ENCODE data around the gene RSU1. TPM values are rescaled to one million over a fixed set of nuclear protein-coding genes. Genes with fewer than 3 reads are reported as not detected.

Gene RSU1
- total RNA-seq, 1 experiment from 2014 or later = 44.5 TPM

- Histone ChIP-seq H3F3A (ENCODE audit: insufficient read depth, low read depth) (no peaks in the 10 kb centered on the region), H4K20me1 (ENCODE audit: insufficient read depth) (no peaks in the 10 kb centered on the region), H3K9me2 (ENCODE audit: insufficient read depth) (no peaks in the 10 kb centered on the region), H3K4me1 (replicated peaks; ENCODE audit: insufficient read depth) (no peaks in the 10 kb centered on the region), H3K27me3 (ENCODE audit: insufficient read depth, low read depth) (no peaks in the 10 kb centered on the region), H3K4me2 (no peak overlapping the region), H3K79me2 (ENCODE audit: low read depth) (no peaks in the 10 kb centered on the region), H3K27ac (no peak overlapping the region), H2AFZ (no peak overlapping the region), H3K36me3 (ENCODE audit: low read depth) (no peaks in the 10 kb centered on the region), H3K4me3 (no peak overlapping the region), H3K9me3 (ENCODE audit: insufficient read depth, low read depth) (no peaks in the 10 kb centered on the region)
- CTCF ChIA-PET = no interaction called here
- intact Hi-C loops (cut with micrococcal nuclease; ENCODE audit: unreplicated experiment) = no loop called here
- TF ChIP-seq CTCF (conservative IDR thresholded peaks at IDR 0.05) (no peak), EZH2 (IDR thresholded peaks at IDR 0.05; ENCODE audit: low read depth) (no peak)
- no peak for DNase-seq
- no TSS peak for BruUV-seq (replicated peaks)
- POLR2A ChIA-PET (ENCODE audit: unreplicated experiment) = no interaction called here
Observed at GRCh38 chr10:16565604-16566003, 251.6 kb downstream of the RSU1 start.

GRCh38 chr10:16562891-16563290 lies 254.3 kb downstream of the RSU1 start:
- no peak for TF ChIP-seq EZH2 (IDR thresholded peaks at IDR 0.05; ENCODE audit: low read depth)
- TF ChIP-seq CTCF (conservative IDR thresholded peaks at IDR 0.05) = no peak
- H3K27ac ChIP-seq = no peak overlapping the region
- no peak overlapping the region for H3K4me3 ChIP-seq
- no peaks in the 10 kb centered on the region for H3F3A ChIP-seq (ENCODE audit: insufficient read depth, low read depth)
- POLR2A ChIA-PET (ENCODE audit: unreplicated experiment) = no interaction called here
- CTCF ChIA-PET = no interaction called here
- no peaks in the 10 kb centered on the region for H3K9me3 ChIP-seq (ENCODE audit: insufficient read depth, low read depth)
- no TSS peak for BruUV-seq (replicated peaks)
- no peaks in the 10 kb centered on the region for H4K20me1 ChIP-seq (ENCODE audit: insufficient read depth)
- H3K36me3 ChIP-seq (ENCODE audit: low read depth) = no peaks in the 10 kb centered on the region
- intact Hi-C loops (cut with micrococcal nuclease; ENCODE audit: unreplicated experiment) = no loop called here
- no peak overlapping the region for H3K4me2 ChIP-seq
- H3K4me1 ChIP-seq (replicated peaks; ENCODE audit: insufficient read depth) = no peaks in the 10 kb centered on the region
- no peak overlapping the region for H2AFZ ChIP-seq
- no peaks in the 10 kb centered on the region for H3K27me3 ChIP-seq (ENCODE audit: insufficient read depth, low read depth)
- no peaks in the 10 kb centered on the region for H3K9me2 ChIP-seq (ENCODE audit: insufficient read depth)
- DNase-seq = no peak
- no peaks in the 10 kb centered on the region for H3K79me2 ChIP-seq (ENCODE audit: low read depth)

GRCh38 chr10:16559236-16559773 lies 257.9 kb downstream of the RSU1 start:
- ChIA-PET POLR2A (ENCODE audit: unreplicated experiment) (no interaction called here), CTCF (no interaction called here)
- no peak overlapping the region for H3K4me3 ChIP-seq
- no peak overlapping the region for H3K4me2 ChIP-seq
- H2AFZ ChIP-seq = no peak overlapping the region
- BruUV-seq (replicated peaks) = no TSS peak
- H3K9me2 ChIP-seq (ENCODE audit: insufficient read depth) = no peaks in the 10 kb centered on the region
- no peaks in the 10 kb centered on the region for H3K36me3 ChIP-seq (ENCODE audit: low read depth)
- H3K79me2 ChIP-seq (ENCODE audit: low read depth) = no peaks in the 10 kb centered on the region
- H3K9me3 ChIP-seq (ENCODE audit: insufficient read depth, low read depth) = no peaks in the 10 kb centered on the region
- intact Hi-C loops (cut with micrococcal nuclease; ENCODE audit: unreplicated experiment) = no loop called here
- TF ChIP-seq CTCF (conservative IDR thresholded peaks at IDR 0.05) (no peak), EZH2 (IDR thresholded peaks at IDR 0.05; ENCODE audit: low read depth) (no peak)
- no peaks in the 10 kb centered on the region for H4K20me1 ChIP-seq (ENCODE audit: insufficient read depth)
- H3F3A ChIP-seq (ENCODE audit: insufficient read depth, low read depth) = no peaks in the 10 kb centered on the region
- H3K27me3 ChIP-seq (ENCODE audit: insufficient read depth, low read depth) = no peaks in the 10 kb centered on the region
- no peak overlapping the region for H3K27ac ChIP-seq
- no peaks in the 10 kb centered on the region for H3K4me1 ChIP-seq (replicated peaks; ENCODE audit: insufficient read depth)
- no peak for DNase-seq

Data from PC-9 (cell line).